WTC11 (cell line): ENCODE results near the gene SMIM29. TPM values are rescaled to one million over a fixed set of nuclear protein-coding genes. Genes with fewer than 3 reads are reported as not detected.

Source experiments
- ATAC-seq: fragments of 200-7000 bp; cut with Tn5 transposase; 2 replicates; pipeline ENCODE4 v1.10.0; 2021; ENCODE audit warnings: mild to moderate bottlenecking, moderate library complexity
- CTCF ChIA-PET: fragments of 300-600 bp; sonication (Branson Sonifier 250); formaldehyde crosslinking; loops from one replicate; lab custom pipeline; 2021; ENCODE audit warnings: antibody characterized with exemption; lab: Charles Lee
- POLR2A ChIA-PET: fragments of 350-600 bp; sonication (Branson Sonifier 250); formaldehyde crosslinking; loops from one replicate; lab custom pipeline; 2021; ENCODE audit warnings: antibody characterized with exemption; lab: Charles Lee
- DNase-seq: peaks from one replicate; pipeline ENCODE4 v3.0.0; 2021; ENCODE audit warnings: low spot score
- H3K27ac Mint-ChIP-seq: 2 replicates; pipeline ENCODE4 v1.8.0; 2021; ENCODE audit warnings: mixed read lengths
- H3K27me3 Mint-ChIP-seq: 2 replicates; pipeline ENCODE4 v1.8.0; 2021; ENCODE audit warnings: low read depth, mild to moderate bottlenecking, moderate library complexity, mixed read lengths
- H3K36me3 Mint-ChIP-seq: 2 replicates; pipeline ENCODE4 v1.8.0; 2021; ENCODE audit warnings: mixed read lengths
- H3K4me1 Mint-ChIP-seq: 2 replicates; pipeline ENCODE4 v1.8.0; 2022; ENCODE audit warnings: mixed read lengths
- H3K4me3 Mint-ChIP-seq: 2 replicates; pipeline ENCODE4 v1.8.0; 2021; ENCODE audit warnings: mild to moderate bottlenecking, moderate library complexity, mixed read lengths
- H3K9me3 Mint-ChIP-seq: 2 replicates; pipeline ENCODE4 v1.8.0; 2021; ENCODE audit warnings: mixed read lengths
- CREM ChIP-seq: sonication (generic); formaldehyde crosslinking; IDR thresholded peaks from 2 replicates; pipeline ENCODE4 v1.8.1; 2022; ENCODE audit warnings: mild to moderate bottlenecking, missing genetic modification reagents, moderate library complexity
- E2F1 ChIP-seq: sonication (generic); formaldehyde crosslinking; IDR thresholded peaks from 2 replicates; pipeline ENCODE4 v1.8.0; 2022; ENCODE audit warnings: mild to moderate bottlenecking, missing genetic modification reagents
- E2F5 ChIP-seq: sonication (generic); formaldehyde crosslinking; IDR thresholded peaks from 2 replicates; pipeline ENCODE4 v1.8.1; 2022; ENCODE audit warnings: mild to moderate bottlenecking, moderate library complexity, missing genetic modification reagents
- ERG ChIP-seq: fragments of 250-450 bp; sonication (Bioruptor Pico); IDR thresholded peaks from 2 replicates; pipeline ENCODE4 v1.8.0; 2021; ENCODE audit warnings: mild to moderate bottlenecking
- FOXJ3 ChIP-seq: sonication (generic); formaldehyde crosslinking; IDR thresholded peaks from 2 replicates; pipeline ENCODE4 v1.9.0; 2021; ENCODE audit warnings: missing genetic modification reagents, mild to moderate bottlenecking, borderline replicate concordance
- GABPB1 ChIP-seq: sonication (generic); formaldehyde crosslinking; IDR thresholded peaks from 2 replicates; pipeline ENCODE4 v1.8.1; 2023; ENCODE audit warnings: mild to moderate bottlenecking, missing genetic modification reagents
- JUN ChIP-seq: sonication (generic); formaldehyde crosslinking; IDR thresholded peaks from 2 replicates; pipeline ENCODE4 v1.8.0; 2023; ENCODE audit warnings: mild to moderate bottlenecking, missing genetic modification reagents
- MYBL2 ChIP-seq: sonication (generic); formaldehyde crosslinking; IDR thresholded peaks from 2 replicates; pipeline ENCODE4 v1.8.1; 2023; ENCODE audit warnings: mild to moderate bottlenecking, moderate library complexity, missing genetic modification reagents
- NFATC4 ChIP-seq: fragments of 250-450 bp; sonication (Bioruptor Pico); IDR thresholded peaks from 2 replicates; pipeline ENCODE4 v1.9.0; 2021; ENCODE audit warnings: mild to moderate bottlenecking
- NR1H2 ChIP-seq: sonication (generic); formaldehyde crosslinking; IDR thresholded peaks from 2 replicates; pipeline ENCODE4 v1.9.0; 2021; ENCODE audit warnings: mild to moderate bottlenecking, moderate library complexity, missing genetic modification reagents
- RORB ChIP-seq: fragments of 250-450 bp; sonication (Bioruptor Pico); IDR thresholded peaks from 2 replicates; pipeline ENCODE4 v1.9.0; 2021; ENCODE audit warnings: mild to moderate bottlenecking
- SMAD3 ChIP-seq: sonication (generic); formaldehyde crosslinking; IDR thresholded peaks from 2 replicates; pipeline ENCODE4 v1.8.0; 2022; ENCODE audit warnings: missing genetic modification reagents, mild to moderate bottlenecking, borderline replicate concordance
- SOX15 ChIP-seq: fragments of 250-450 bp; sonication (Bioruptor Pico); IDR thresholded peaks from 2 replicates; pipeline ENCODE4 v1.9.0; 2021; ENCODE audit warnings: mild to moderate bottlenecking
- SP1 ChIP-seq: sonication (generic); formaldehyde crosslinking; conservative IDR thresholded peaks from 2 replicates; pipeline ENCODE4 v1.8.1; 2022; ENCODE audit warnings: missing genetic modification reagents
- STAT6 ChIP-seq: sonication (generic); formaldehyde crosslinking; conservative IDR thresholded peaks from 2 replicates; pipeline ENCODE4 v1.8.1; 2023; ENCODE audit warnings: mild to moderate bottlenecking, low read depth, missing genetic modification reagents, moderate library complexity
- TCF7 ChIP-seq: sonication (generic); formaldehyde crosslinking; IDR thresholded peaks from 2 replicates; pipeline ENCODE4 v1.8.0; 2022; ENCODE audit warnings: mild to moderate bottlenecking, low read depth, missing genetic modification reagents, moderate library complexity
- TP53 ChIP-seq: sonication (generic); formaldehyde crosslinking; IDR thresholded peaks from 2 replicates; pipeline ENCODE4 v1.8.1; 2023; ENCODE audit warnings: mild to moderate bottlenecking, missing genetic modification reagents
- USF2 ChIP-seq: sonication (generic); formaldehyde crosslinking; IDR thresholded peaks from 2 replicates; pipeline ENCODE4 v1.8.1; 2023; ENCODE audit warnings: mild to moderate bottlenecking, missing genetic modification reagents, moderate library complexity
- ZNF121 ChIP-seq: sonication (generic); formaldehyde crosslinking; IDR thresholded peaks from 2 replicates; pipeline ENCODE4 v1.8.0; 2023; ENCODE audit warnings: missing genetic modification reagents
- ZNF263 ChIP-seq: sonication (generic); formaldehyde crosslinking; IDR thresholded peaks from 2 replicates; pipeline ENCODE4 v1.8.1; 2022; ENCODE audit warnings: low read depth, mild to moderate bottlenecking, moderate library complexity, missing genetic modification reagents
- ZNF317 ChIP-seq: sonication (generic); formaldehyde crosslinking; IDR thresholded peaks from 2 replicates; pipeline ENCODE4 v1.8.1; 2023; ENCODE audit warnings: low read depth, mild to moderate bottlenecking, moderate library complexity, missing genetic modification reagents, borderline replicate concordance
- ZNF396 ChIP-seq: fragments of 250-450 bp; sonication (Bioruptor Pico); IDR thresholded peaks from 2 replicates; pipeline ENCODE4 v1.8.0; 2021; ENCODE audit warnings: mild to moderate bottlenecking, moderate library complexity, borderline replicate concordance
- ZNF423 ChIP-seq: fragments of 250-450 bp; sonication (Bioruptor Pico); IDR thresholded peaks from 2 replicates; pipeline ENCODE4 v2.1.2; 2022; ENCODE audit warnings: mild to moderate bottlenecking, moderate library complexity
- ZNF671 ChIP-seq: fragments of 250-450 bp; sonication (Bioruptor Pico); IDR thresholded peaks from 2 replicates; pipeline ENCODE4 v1.8.0; 2021; ENCODE audit warnings: mild to moderate bottlenecking
- ZSCAN18 ChIP-seq: fragments of 250-450 bp; sonication (Bioruptor Pico); IDR thresholded peaks from 2 replicates; pipeline ENCODE4 v2.1.2; 2022; ENCODE audit warnings: mild to moderate bottlenecking, moderate library complexity
- total RNA-seq: library from RNA; stranded (reverse); gene quantifications from 3 replicates; pipeline ENCODE4 v1.2.3, GENCODE V29; 2021

Gene SMIM29
- total RNA-seq, 1 experiment from 2014 or later = 11.7 TPM

GRCh38 chr6:34274129-34274528, 25.3 kb upstream of the SMIM29 start (continued):
- no peak for TF ChIP-seq CREM
- TF ChIP-seq, all 79 proteins: peak for 0

- CTCF ChIA-PET = interaction anchor here (0.7 to 2.8 kb wide), 4 partner anchors 24 to 472 kb away, joined by 3 to 14 read pairs (median 8); partner anchors contain the start of gene SMIM29
- DNase-seq (no peak), ATAC-seq (no peak)
- POLR2A ChIA-PET = no interaction called here
- peaks cover 4% of the 10 kb centered on the region; the same call in 1 of the 2 replicates for H3K9me3 Mint-ChIP-seq
- TF ChIP-seq SMAD3 (CRISPR knock-in tag) (no peak), CREM (no peak), ZNF423 (CRISPR knock-in tag) (no peak), ZNF317 (CRISPR knock-in tag) (no peak), GABPB1 (CRISPR knock-in tag) (no peak), ZSCAN18 (no peak), ZNF671 (CRISPR knock-in tag) (no peak), FOXJ3 (CRISPR knock-in tag) (no peak), RORB (CRISPR knock-in tag) (no peak)
- no peaks in the 10 kb centered on the region for H3K27me3 Mint-ChIP-seq
- H3K27ac Mint-ChIP-seq = no peak overlapping the region
- H3K4me1 Mint-ChIP-seq = peaks cover 5% of the 10 kb centered on the region
- no peaks in the 10 kb centered on the region for H3K36me3 Mint-ChIP-seq
- H3K4me3 Mint-ChIP-seq = no peak overlapping the region
These were observed 24.5 kb upstream of the SMIM29 start for GRCh38 chr6:34273242-34273805.

GRCh38 chr6:34272013-34272926, 23.5 kb upstream of the SMIM29 start:
- H3K27ac Mint-ChIP-seq = 0 out of 2 replicates have a peak overlapping the region, but pooled peaks have one; percentile 20
- no peaks in the 10 kb centered on the region for H3K36me3 Mint-ChIP-seq
- H3K4me1 Mint-ChIP-seq = peaks cover 5% of the 10 kb centered on the region
- no peaks in the 10 kb centered on the region for H3K27me3 Mint-ChIP-seq
- H3K9me3 Mint-ChIP-seq = peaks cover 4% of the 10 kb centered on the region; the same call in 1 of the 2 replicates
- peak; percentile 29 for DNase-seq
- ChIA-PET CTCF (interaction anchor here (0.6 to 2.8 kb wide), 9 partner anchors 9 to 473 kb away, joined by 3 to 14 read pairs (median 4); partner anchors contain the start of gene SMIM29), POLR2A (no interaction called here)
- H3K4me3 Mint-ChIP-seq = no peak overlapping the region
- ATAC-seq = peak; percentile 91
- TF ChIP-seq JUN (CRISPR knock-in tag) = no peak
- TF ChIP-seq E2F1 (CRISPR knock-in tag) = no peak
- TF ChIP-seq STAT6 (CRISPR knock-in tag) = no peak
- TF ChIP-seq USF2 (CRISPR knock-in tag) = no peak
- no peak for TF ChIP-seq ZNF396 (CRISPR knock-in tag)
- TF ChIP-seq NFATC4 (CRISPR knock-in tag) = no peak
- no peak for TF ChIP-seq TP53 (CRISPR knock-in tag)
- TF ChIP-seq NR1H2 (CRISPR knock-in tag) = no peak
- TF ChIP-seq SMAD3 (CRISPR knock-in tag) = no peak
- TF ChIP-seq ZNF121 (CRISPR knock-in tag) = no peak
- TF ChIP-seq TCF7 (CRISPR knock-in tag) = no peak
- no peak for TF ChIP-seq SP1 (CRISPR knock-in tag)
- TF ChIP-seq MYBL2 = no peak
- TF ChIP-seq ERG = no peak
- TF ChIP-seq ZNF263 = no peak
- no peak for TF ChIP-seq ZNF423 (CRISPR knock-in tag)
- no peak for TF ChIP-seq SOX15 (CRISPR knock-in tag)
- no peak for TF ChIP-seq E2F5 (CRISPR knock-in tag)
